ENCODE data around the gene DUSP7.

DUSP7 gene

GRCh38 chr3:52047295-52047960 lies 8.9 kb downstream of the DUSP7 start:
- TF ChIP-seq REST (IDR thresholded peaks at IDR 0.05; ENCODE audit: insufficient read depth in 1 of 2, low read depth in 2 of 2, low read length in 2 of 2): no peak
- TF ChIP-seq FOXP2 (optimal IDR thresholded peaks at IDR 0.05; ENCODE audit: borderline replicate concordance, extremely low read depth, extremely low read length, insufficient read depth): no peak
- no peak for TF ChIP-seq TAF1 (IDR thresholded peaks at IDR 0.05; ENCODE audit: borderline replicate concordance, insufficient read depth, low read length)
- no peak for TF ChIP-seq SIN3A (IDR thresholded peaks at IDR 0.05; ENCODE audit: borderline replicate concordance, insufficient read depth, low read length)
- TF ChIP-seq POLR2AphosphoS5 (IDR thresholded peaks at IDR 0.05; ENCODE audit: low read depth, low read length): no peak; the same call in 1 of the 2 replicates

GRCh38 chr3:52046902-52047239 lies 9.5 kb downstream of the DUSP7 start:
- TF ChIP-seq FOXP2 (optimal IDR thresholded peaks at IDR 0.05; ENCODE audit: borderline replicate concordance, extremely low read depth, extremely low read length, insufficient read depth) (no peak), TAF1 (IDR thresholded peaks at IDR 0.05; ENCODE audit: borderline replicate concordance, insufficient read depth, low read length) (no peak), SIN3A (IDR thresholded peaks at IDR 0.05; ENCODE audit: borderline replicate concordance, insufficient read depth, low read length) (no peak), POLR2AphosphoS5 (IDR thresholded peaks at IDR 0.05; ENCODE audit: low read depth, low read length) (no peak), REST (IDR thresholded peaks at IDR 0.05; ENCODE audit: insufficient read depth in 1 of 2, low read depth in 2 of 2, low read length in 2 of 2) (no peak)

GRCh38 chr3:52046186-52046901 lies 10.0 kb downstream of the DUSP7 start:
- TF ChIP-seq FOXP2 (optimal IDR thresholded peaks at IDR 0.05; ENCODE audit: borderline replicate concordance, extremely low read depth, extremely low read length, insufficient read depth) (no peak), REST (IDR thresholded peaks at IDR 0.05; ENCODE audit: insufficient read depth in 1 of 2, low read depth in 2 of 2, low read length in 2 of 2) (no peak), POLR2AphosphoS5 (IDR thresholded peaks at IDR 0.05; ENCODE audit: low read depth, low read length) (no peak), SIN3A (IDR thresholded peaks at IDR 0.05; ENCODE audit: borderline replicate concordance, insufficient read depth, low read length) (no peak), TAF1 (IDR thresholded peaks at IDR 0.05; ENCODE audit: borderline replicate concordance, insufficient read depth, low read length) (no peak)

GRCh38 chr3:52044869-52045619 lies 11.3 kb downstream of the DUSP7 start:
- TF ChIP-seq POLR2AphosphoS5 (IDR thresholded peaks at IDR 0.05; ENCODE audit: low read depth, low read length): no peak
- TF ChIP-seq REST (IDR thresholded peaks at IDR 0.05; ENCODE audit: insufficient read depth in 1 of 2, low read depth in 2 of 2, low read length in 2 of 2): no peak
- TF ChIP-seq TAF1 (IDR thresholded peaks at IDR 0.05; ENCODE audit: borderline replicate concordance, insufficient read depth, low read length): no peak
- TF ChIP-seq SIN3A (IDR thresholded peaks at IDR 0.05; ENCODE audit: borderline replicate concordance, insufficient read depth, low read length): no peak
